GM21390 (cell line): ENCODE data around the gene TYW1.
A peak's percentile ranks its signal among the peaks of the same experiment; 100 is the strongest.
"Not testable (repeated sequence)": the region's sequence is repeated elsewhere in the genome, so short reads cannot be mapped to it uniquely, and the experiment has no call there.

Experiments
- ATAC-seq: cut with Tn5 transposase; IDR thresholded peaks from one replicate; pipeline ENCODE4 v1.9.1; 2021; ENCODE audit not compliant: unreplicated experiment

The TYW1 gene

DNA sequence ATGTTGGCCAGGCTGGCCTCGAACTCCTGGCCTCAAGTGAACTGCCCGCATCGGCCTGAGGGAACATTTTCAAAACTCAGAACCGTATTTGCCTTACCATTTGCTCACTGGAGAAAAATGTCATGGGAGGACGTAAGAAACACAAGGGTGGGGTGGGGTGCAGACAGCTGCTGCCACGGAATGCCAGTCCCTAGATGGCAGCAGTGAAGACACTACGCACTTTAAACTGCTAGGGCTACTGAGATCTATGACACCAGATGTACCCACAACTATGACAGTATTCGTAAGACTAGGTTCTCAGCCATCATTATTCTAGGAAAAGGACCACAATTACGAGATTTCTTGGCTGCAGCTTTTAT lies 2.0 kb upstream of the TYW1 start:
- ATAC-seq = not testable (repeated sequence)

GRCh38 chr7:66995050-66995776 lies 1.4 kb upstream of the TYW1 start, which contains the start of gene SBDS:
SBDS (minus strand) TSS chr7:66995586; CDS start chr7:66995417, 169 bp downstream.
- ATAC-seq = peak; percentile 59

DNA sequence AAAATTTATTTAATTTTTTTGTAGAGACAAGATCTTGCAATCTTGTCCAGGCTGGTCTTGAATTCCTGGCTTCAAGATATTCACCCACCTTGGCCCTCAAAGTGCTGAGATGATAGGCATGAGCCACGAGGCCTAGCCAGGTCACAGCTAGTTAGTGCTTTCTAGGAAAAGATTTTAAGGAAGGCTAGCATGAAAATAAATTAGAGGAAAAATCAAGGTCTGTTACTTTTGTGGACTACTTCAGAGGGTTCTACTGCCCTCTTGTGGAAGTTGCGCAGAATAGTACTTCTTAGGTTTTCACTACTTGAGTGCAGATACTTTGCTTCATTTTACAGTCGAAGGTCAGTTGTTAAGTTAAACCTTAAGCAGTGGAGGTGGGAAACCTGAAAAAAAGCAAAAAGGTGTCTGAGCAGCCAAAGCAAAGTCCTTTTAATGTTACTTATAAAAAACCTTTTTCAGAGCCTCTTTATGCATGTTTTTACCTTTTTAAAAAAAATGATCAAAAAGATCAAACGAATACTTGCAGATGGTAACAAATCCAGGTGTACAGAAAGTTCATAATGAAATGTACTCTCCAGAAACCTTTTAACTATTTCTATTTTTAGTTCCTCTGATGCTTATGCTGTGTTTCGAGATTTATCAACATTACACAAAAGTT lies 4.1 kb downstream of the TYW1 start:
- ATAC-seq = not testable (repeated sequence)

- not testable (repeated sequence) for ATAC-seq
Observed at GRCh38 chr7:67004145-67004544, 7.5 kb downstream of the TYW1 start.

- no peak for ATAC-seq
Observed at GRCh38 chr7:67006965-67007364, 10.3 kb downstream of the TYW1 start.

- no peak for ATAC-seq
Observed at GRCh38 chr7:67008260-67008659, 11.6 kb downstream of the TYW1 start.

DNA sequence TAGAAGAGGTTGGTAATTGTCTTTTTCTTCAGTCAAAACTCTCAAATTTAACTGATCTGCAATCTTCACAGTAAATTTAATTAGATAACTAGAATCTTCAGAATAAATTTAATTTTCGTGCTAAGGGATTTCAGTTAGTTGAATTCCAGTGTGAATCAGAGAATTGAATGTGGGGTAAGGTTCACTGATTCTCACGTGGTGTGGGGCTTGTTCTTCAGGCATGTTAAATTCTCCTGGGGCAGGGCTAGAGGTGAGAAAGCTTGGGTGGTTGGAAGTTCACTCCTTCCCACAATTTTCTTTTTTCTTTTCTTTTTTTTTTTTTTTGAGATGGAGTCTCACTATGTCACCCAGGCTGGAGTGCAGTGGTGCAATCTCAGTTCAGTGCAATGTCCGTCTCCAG lies 13.0 kb downstream of the TYW1 start:
- ATAC-seq = not testable (repeated sequence)

GRCh38 chr7:67014076-67014622 lies 17.5 kb downstream of the TYW1 start:
- ATAC-seq = not testable (repeated sequence)

DNA sequence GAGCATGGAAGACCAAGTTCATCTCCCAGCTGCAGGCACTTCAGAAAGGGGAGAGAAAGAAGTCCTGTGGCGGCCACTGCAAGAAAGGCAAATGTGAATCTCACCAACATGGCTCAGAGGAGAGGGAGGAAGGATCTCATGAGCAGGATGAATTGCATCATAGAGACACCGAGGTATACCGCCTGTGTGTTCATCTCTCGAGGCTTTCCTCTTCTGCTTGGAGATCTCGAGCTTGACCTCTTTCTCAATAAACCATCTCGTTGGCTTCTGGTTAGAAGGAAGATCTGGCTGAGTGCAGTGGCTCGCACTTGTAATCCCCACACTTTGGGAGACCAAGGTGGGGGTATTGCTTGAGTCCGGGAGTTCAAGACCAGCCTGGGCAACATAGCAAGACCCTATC lies 21.3 kb downstream of the TYW1 start:
- ATAC-seq = not testable (repeated sequence)

DNA sequence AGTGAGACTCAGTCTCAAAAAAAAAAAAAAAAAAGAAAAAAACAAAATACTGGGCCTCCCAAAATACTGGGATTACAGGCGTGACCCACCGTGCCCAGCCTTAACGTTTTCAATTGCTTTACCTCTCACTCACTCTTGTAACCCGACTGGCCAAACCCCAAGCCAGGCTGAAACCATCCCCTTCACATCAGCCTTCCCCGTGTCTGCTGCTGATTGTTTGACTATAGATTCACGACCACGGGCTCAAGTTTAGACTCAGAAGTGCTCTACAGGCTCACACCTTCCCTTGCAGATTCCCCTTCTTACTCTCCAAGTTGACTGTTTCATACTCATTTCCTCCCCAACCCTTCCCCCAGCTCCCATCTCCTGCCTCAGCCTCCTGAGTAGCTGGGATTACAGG lies 22.3 kb downstream of the TYW1 start:
- ATAC-seq = no peak

GRCh38 chr7:67019562-67020390 lies 23.1 kb downstream of the TYW1 start:
- no peak for ATAC-seq

GRCh38 chr7:67021260-67021659 lies 24.6 kb downstream of the TYW1 start:
- no peak for ATAC-seq

DNA sequence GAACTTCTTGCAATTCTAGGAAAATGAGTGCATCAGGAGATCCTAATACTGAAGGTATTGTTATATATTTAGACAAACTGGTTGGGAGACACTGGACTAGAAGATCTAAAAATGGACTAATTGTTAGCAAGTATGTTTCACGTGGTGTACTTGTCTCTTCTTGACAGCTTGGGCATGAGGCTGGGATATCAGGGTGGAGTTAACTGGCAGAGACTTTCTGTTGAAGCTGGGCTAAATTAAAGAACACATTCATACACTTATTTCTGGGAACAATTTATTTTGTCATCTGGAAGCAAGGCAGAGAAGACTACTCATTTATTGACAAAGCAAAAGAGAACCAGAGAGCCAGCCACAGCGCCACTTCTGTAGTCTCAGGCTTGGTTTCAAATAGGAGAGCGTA lies 25.9 kb downstream of the TYW1 start:
- ATAC-seq = no peak

DNA sequence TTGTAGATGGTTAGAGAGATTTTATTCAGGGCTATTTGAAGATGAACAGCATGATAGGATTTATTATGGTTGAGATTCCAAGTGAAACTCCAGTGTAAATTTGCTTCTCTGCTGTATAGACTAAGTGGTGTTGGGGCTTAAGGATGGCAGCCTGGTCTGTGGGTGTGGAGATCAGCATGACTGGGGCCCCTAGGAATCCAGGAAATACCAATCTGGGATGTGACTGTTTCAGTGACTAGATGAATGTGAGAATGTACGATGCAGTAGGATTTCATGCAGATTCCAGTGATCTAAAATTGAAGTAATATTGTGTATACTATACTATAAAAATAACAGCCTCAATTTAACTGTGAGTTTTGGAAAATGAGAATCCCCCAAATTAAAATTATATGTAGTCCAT lies 28.8 kb downstream of the TYW1 start:
- ATAC-seq = not testable (repeated sequence)

- not testable (repeated sequence) for ATAC-seq
Observed at GRCh38 chr7:67031685-67032084, 35.1 kb downstream of the TYW1 start.

DNA sequence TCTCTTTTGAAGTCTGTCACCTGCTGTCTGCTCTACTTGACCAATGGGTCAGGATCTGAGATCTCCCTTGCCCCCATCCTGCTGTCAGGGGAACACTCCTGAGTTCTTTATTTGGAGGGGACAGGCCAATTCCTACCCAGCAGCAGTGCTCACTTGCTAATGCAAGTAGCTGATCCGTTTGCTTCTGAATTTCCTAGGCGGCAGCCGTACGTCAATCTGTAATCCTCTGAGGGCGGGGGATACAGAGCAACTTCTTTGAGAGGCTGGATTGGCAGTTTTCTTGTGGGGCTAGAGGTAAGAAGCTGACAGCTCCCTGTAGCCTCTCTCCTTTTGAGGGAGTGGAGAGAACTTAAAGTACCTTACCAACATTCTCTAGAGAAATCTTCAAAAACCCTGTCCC lies 36.6 kb downstream of the TYW1 start:
- ATAC-seq = no peak

DNA sequence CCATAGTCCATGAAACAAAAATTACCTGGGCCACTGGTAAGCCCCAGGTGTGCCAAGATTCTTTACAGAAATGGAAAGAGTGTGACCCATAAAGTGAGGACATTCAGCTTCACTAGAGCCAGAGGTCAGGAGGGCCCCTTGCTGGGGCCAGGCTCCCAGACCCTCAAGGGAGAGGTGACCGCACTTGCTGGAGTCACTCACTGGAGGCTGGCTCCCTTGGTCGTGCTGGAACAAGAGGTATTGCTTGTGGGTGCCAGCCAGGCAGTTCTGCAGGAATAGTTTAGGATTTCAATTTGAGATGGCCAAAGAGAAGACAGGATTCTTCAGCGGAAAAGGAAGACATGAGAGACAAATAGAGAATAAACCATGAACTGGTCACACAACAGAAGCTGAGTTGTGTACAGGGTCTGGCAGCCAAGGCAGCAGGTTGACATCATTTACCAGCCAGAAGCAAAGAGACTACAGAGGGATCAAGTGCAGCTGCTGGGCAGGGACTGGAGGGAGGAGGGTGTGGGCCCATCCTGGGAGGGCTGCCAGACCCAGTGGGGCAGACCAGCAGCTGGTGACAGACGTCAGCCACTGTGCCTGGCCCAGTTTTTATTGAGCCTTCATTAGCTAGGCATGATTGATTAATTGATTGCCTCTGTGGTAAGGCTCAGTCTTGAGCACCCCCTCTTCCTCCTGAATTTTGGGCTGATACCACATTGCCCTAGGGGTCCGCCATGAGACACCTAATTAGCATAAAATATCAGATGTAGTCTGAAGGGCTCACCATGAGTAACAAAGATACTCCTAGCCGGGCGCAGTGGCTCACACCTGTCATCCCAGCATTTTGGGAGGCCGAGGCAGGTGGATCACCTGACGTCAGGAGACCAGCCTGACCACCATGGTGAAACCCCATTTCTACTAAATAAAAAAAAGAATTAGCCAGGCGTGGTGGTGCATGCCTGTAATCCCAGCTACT lies 40.1 kb downstream of the TYW1 start:
- ATAC-seq = not testable (repeated sequence)

- not testable (repeated sequence) for ATAC-seq
Observed at GRCh38 chr7:67040832-67041231, 44.2 kb downstream of the TYW1 start.

DNA sequence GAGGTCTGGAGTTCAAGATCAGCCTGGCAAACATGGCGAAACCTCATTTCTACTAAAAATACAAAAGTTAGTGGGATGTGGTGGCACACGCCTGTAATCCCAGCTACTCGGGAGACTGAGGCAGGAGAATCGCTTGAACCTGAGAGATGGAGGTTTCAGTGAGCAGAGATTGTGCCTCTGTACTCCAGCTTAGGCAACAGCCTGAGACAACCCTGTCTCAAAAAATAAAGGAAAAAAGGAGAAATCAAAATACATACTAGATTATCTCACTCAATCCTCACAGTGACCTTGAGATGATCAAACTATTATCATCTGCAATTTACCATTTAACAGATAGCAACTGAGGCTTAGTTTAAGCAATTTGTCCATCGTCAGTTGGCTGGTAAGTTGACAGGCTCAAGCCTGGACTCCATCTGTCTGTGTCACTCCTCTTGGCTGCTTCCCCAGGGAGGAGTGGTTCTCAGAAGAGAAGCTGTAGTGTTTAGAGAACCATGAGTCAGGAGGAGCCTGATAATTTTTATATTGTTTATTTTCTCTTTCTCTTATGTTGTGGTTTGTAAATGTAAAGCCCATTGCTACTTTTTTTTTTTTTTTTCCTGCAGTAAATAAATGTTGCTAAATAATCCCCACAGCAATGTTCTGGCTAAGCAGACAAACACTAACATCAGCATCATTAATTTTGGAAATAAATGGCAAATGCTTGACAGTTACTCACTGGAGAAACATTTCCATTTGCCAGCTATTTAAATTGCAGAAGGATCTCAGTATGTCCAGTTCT lies 46.3 kb downstream of the TYW1 start:
- not testable (repeated sequence) for ATAC-seq
